ENCODE measurements around the gene CLMN.

The CLMN gene

DNA sequence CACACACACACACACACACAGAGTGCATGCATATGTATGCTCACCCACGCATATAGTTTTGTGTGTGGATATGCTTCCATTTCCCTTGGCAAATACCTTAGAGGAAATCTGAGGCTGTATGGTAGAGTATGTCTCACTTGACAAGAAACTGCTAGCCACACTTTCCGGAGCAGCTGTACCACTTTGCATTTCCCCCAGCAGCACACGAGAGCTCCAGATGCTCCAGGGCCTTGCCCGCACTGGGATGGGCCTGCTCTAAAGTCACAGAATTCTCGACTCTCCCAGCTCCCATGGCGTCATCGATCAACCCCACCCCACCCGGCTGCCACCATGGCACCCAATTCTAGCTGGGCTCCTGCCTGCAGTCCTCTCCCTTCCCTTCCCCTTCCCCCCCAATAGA is 21.9 kb downstream of the CLMN start:
- Histone ChIP-seq H3K9me3 (ENCODE audit: control insufficient read depth, low read depth, low read length) (no peaks in the 10 kb centered on the region), H3K9ac (ENCODE audit: low read length) (no peak overlapping the region), H3K27ac (ENCODE audit: low read length) (no peak overlapping the region), H3K4me1 (ENCODE audit: control insufficient read depth, low read depth, low read length) (no peaks in the 10 kb centered on the region), H3K36me3 (ENCODE audit: control insufficient read depth, low read depth, low read length) (no peaks in the 10 kb centered on the region), H3K4me3 (ENCODE audit: low read length) (no peak overlapping the region), H3K27me3 (ENCODE audit: control insufficient read depth, insufficient read depth, low read length) (no peaks in the 10 kb centered on the region)

DNA sequence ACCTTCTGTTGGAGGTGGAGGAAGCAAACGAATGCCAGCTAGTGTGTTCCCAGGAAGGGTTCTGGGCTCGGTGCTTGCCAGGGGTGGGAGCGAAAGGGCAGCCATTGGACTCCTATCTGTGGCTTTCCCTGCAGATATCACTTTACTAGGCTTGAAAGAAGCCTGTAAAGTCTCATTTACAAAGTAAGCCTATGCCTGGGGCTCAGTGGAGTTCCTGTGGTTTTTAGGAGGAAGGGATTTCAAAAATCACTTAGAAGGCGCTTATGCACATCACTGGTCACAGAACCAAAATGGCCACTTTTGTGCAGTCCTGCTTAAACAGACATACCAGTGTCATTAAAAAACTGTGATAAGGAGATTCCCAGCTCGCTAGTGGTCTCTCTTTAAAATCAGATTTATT is 22.7 kb downstream of the CLMN start:
- H3K4me1 ChIP-seq (ENCODE audit: control insufficient read depth, low read depth, low read length), result peaks cover 4% of the 10 kb centered on the region
- H3K9ac ChIP-seq (ENCODE audit: low read length), result no peak overlapping the region
- no peaks in the 10 kb centered on the region for H3K9me3 ChIP-seq (ENCODE audit: control insufficient read depth, low read depth, low read length)
- no peaks in the 10 kb centered on the region for H3K27me3 ChIP-seq (ENCODE audit: control insufficient read depth, insufficient read depth, low read length)
- H3K4me3 ChIP-seq (ENCODE audit: low read length), result no peak overlapping the region
- no peaks in the 10 kb centered on the region for H3K36me3 ChIP-seq (ENCODE audit: control insufficient read depth, low read depth, low read length)
- H3K27ac ChIP-seq (ENCODE audit: low read length), result no peak overlapping the region

DNA sequence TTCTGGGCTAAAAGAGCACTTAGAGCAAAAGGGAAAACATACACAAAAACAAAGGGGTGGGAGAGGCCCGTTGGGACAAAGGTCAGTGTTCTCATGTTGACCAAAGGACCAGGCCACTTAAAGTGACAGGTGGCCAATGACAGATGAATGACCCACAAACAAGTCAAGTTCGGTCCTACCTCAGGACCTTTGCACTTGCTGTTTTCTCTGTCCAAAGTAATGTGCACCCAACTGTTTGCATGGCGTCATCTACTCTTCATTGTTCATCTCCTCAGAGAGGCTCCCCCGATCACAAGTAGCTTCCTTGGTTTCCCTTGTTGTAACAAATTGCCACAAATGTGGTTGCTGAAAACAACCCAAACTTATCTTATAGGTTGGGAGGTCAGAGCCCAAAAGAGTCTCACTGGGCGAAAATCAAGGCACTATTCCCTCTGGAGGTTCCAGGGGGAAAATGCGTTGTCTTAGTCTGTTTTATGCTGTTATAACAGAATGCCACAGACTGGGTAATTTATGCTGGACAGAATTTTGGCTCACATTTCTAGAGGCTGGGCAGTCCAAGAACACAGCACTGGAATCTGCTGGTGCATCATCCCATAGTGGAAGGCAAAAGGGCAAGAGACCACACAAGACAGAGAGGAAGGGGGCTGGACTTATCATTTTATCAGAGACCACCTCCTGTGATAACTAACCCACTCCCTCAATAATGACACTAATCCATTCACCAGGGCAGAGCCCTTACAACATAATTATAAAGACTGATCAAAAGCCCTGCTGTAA is 23.9 kb downstream of the CLMN start:
- Histone ChIP-seq H3K9ac (ENCODE audit: low read length) (no peak overlapping the region), H3K9me3 (ENCODE audit: control insufficient read depth, low read depth, low read length) (no peaks in the 10 kb centered on the region), H3K36me3 (ENCODE audit: control insufficient read depth, low read depth, low read length) (no peaks in the 10 kb centered on the region), H3K27ac (ENCODE audit: low read length) (no peak overlapping the region), H3K27me3 (ENCODE audit: control insufficient read depth, insufficient read depth, low read length) (no peaks in the 10 kb centered on the region), H3K4me1 (ENCODE audit: control insufficient read depth, low read depth, low read length) (peaks cover 12% of the 10 kb centered on the region), H3K4me3 (ENCODE audit: low read length) (no peak overlapping the region)

DNA sequence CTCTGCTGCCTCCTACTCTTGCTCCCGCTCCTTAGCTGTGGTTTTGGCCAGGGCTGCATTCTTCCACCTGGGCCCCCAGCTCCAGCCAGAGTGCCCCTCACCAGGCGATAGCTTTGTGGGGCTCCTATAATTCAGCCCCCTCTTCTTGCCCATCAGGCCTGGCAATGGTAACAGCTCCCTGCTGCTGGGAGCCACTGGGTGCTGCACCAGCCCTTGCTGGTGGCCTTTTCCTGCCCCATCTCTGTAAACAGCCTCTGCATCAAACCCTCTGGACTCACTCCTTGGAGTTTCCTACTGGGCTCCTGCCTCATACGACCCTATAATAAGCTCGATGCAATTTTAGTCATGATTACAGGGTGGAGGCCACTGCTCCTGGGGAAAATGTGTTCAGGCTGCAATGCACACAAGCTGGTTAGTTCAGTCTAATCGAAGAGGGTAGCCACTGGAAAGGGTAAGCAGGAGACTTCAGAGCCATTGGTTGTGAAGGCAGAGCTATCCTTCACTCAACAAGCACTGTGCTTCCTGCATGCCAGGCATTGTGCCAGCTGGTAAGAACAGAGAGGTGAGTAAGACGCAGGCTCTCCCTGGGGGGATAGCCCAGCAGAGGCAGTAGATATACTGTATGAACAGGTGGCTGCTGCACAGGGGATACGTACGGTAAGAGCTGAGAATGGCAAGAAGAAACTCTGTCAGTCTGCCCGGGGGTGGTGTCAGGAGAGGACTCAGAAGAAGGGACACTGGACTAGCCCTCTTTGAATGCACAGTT is 24.7 kb downstream of the CLMN start:
- H3K27ac ChIP-seq (ENCODE audit: low read length), result no peak overlapping the region
- no peaks in the 10 kb centered on the region for H3K36me3 ChIP-seq (ENCODE audit: control insufficient read depth, low read depth, low read length)
- no peak overlapping the region for H3K9ac ChIP-seq (ENCODE audit: low read length)
- H3K9me3 ChIP-seq (ENCODE audit: control insufficient read depth, low read depth, low read length), result no peaks in the 10 kb centered on the region
- no peak overlapping the region for H3K4me3 ChIP-seq (ENCODE audit: low read length)
- peaks cover 12% of the 10 kb centered on the region for H3K4me1 ChIP-seq (ENCODE audit: control insufficient read depth, low read depth, low read length)
- H3K27me3 ChIP-seq (ENCODE audit: control insufficient read depth, insufficient read depth, low read length), result no peaks in the 10 kb centered on the region

DNA sequence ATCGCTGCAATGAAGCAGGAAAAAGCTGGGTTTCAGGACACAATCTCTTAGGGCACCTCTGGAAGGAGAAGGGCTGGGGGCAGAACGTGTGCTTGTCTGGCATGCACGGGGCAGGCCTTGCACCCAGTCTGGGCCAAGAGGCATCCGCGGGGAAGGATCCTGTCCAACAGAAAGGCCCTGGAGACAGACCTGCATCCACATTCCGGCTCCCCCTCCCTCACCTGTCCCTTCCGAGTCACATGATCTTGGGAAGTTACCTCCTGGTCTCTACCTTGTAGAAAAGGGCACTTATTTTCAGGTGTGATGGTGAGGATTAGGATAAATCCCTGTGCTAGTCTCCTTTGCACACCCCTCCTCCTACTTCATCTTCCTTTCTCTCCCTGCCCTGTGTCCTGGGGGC is 25.4 kb downstream of the CLMN start:
- Histone ChIP-seq H3K9ac (ENCODE audit: low read length) (no peak overlapping the region), H3K27ac (ENCODE audit: low read length) (no peak overlapping the region), H3K4me3 (ENCODE audit: low read length) (no peak overlapping the region), H3K4me1 (ENCODE audit: control insufficient read depth, low read depth, low read length) (peaks cover 12% of the 10 kb centered on the region), H3K9me3 (ENCODE audit: control insufficient read depth, low read depth, low read length) (no peaks in the 10 kb centered on the region), H3K27me3 (ENCODE audit: control insufficient read depth, insufficient read depth, low read length) (no peaks in the 10 kb centered on the region), H3K36me3 (ENCODE audit: control insufficient read depth, low read depth, low read length) (no peaks in the 10 kb centered on the region)

DNA sequence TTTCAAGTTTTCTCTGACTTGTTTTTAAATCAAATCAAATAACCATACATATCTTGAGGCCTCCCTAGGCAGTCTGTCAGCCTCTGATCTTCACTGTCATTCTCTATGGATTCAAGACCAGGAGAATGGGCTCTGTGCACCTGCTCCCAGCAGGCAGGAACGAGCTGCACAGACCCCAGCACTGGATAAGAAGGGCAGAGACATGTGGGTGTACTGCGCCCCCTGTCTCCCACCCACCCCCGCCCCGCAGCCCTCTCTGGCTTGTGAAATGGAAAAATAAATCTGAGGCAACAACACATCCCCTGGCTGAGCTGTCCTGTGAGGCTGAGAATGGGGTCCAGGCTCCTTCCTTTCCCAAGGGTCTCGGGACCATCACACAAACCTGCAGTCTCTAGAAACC is 26.3 kb downstream of the CLMN start:
- Histone ChIP-seq H3K27ac (ENCODE audit: low read length) (no peak overlapping the region), H3K4me1 (ENCODE audit: control insufficient read depth, low read depth, low read length) (peaks cover 12% of the 10 kb centered on the region)

DNA sequence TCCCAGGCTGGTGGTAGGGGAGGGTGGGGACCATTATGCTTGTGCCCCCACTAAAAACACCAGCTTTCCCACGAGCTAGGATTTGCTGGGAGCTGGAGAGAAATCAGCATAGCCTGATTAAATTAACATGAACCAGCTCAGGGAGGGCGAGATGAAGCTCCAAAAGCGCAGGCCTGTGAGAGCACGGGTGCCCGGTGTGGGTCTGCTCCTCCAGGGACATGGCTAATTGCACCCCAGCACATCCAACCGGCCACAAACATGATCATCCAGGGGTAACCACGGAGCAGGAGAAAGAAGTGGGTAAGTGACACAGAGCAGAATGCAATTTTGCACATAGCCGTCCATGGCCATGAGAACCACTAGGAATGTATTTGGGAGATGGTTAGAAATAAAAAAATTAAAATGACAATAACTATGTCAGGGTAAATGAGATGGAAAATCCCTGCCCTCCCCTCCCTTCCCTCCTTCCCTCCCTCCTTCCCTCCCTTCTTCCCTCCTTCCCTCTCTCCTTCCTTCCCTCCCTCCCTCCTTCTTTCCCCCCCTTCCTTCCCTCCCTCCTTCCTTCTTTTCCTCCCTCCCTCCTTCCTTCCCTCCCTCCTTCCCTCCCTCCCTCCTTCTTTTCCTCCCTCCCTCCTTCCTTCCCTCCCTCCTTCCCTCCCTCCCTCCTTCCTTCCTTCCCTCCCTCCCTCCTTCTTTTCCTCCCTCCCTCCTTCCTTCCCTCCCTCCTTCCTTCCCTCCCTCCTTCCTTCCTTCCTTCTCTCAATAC is 26.9 kb downstream of the CLMN start:
- Histone ChIP-seq H3K4me3 (ENCODE audit: low read length) (no peak overlapping the region), H3K4me1 (ENCODE audit: control insufficient read depth, low read depth, low read length) (peaks cover 12% of the 10 kb centered on the region), H3K36me3 (ENCODE audit: control insufficient read depth, low read depth, low read length) (no peaks in the 10 kb centered on the region), H3K27me3 (ENCODE audit: control insufficient read depth, insufficient read depth, low read length) (no peaks in the 10 kb centered on the region), H3K9me3 (ENCODE audit: control insufficient read depth, low read depth, low read length) (no peaks in the 10 kb centered on the region), H3K27ac (ENCODE audit: low read length) (no peak overlapping the region), H3K9ac (ENCODE audit: low read length) (no peak overlapping the region)

More for the DNA sequence above, 26.3 kb downstream of the CLMN start:
- H3K9me3 ChIP-seq (ENCODE audit: control insufficient read depth, low read depth, low read length), result no peaks in the 10 kb centered on the region
- H3K9ac ChIP-seq (ENCODE audit: low read length), result no peak overlapping the region
- no peaks in the 10 kb centered on the region for H3K36me3 ChIP-seq (ENCODE audit: control insufficient read depth, low read depth, low read length)
- no peaks in the 10 kb centered on the region for H3K27me3 ChIP-seq (ENCODE audit: control insufficient read depth, insufficient read depth, low read length)
- no peak overlapping the region for H3K4me3 ChIP-seq (ENCODE audit: low read length)

DNA sequence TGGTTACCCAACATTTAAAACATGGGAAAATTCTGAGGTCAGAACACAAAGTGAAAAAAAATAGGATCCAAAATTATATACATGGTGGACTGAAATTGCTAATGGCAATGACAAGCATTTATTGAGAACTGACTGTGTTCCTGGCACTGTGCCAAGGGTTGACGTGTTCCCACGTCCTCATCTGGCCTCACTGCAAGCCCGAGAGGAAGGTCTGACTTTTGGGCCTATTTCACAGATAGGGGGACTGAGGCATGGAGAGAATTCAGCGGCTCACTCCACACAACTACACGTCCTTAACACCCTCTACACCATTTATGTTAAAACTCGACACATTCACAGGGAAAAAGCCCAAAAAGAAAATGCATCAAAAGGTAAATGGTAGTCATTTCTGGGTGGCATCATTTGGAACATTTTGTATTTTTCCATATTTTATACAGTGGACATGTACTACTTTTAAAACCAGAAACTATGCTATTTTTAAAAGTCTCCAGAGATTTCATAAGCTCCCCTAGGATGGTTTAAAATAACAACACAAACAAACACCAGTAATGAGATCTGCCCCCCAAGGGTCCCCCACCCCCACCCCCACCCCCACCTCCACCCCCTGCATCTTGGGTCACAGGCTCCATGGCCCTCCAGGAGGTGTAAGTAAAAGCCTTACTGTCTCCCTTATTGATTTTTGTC is 27.7 kb downstream of the CLMN start:
- H3K36me3 ChIP-seq (ENCODE audit: control insufficient read depth, low read depth, low read length), result no peaks in the 10 kb centered on the region
- H3K4me1 ChIP-seq (ENCODE audit: control insufficient read depth, low read depth, low read length), result peaks cover 12% of the 10 kb centered on the region
- no peak overlapping the region for H3K4me3 ChIP-seq (ENCODE audit: low read length)
- no peaks in the 10 kb centered on the region for H3K9me3 ChIP-seq (ENCODE audit: control insufficient read depth, low read depth, low read length)
- H3K9ac ChIP-seq (ENCODE audit: low read length), result no peak overlapping the region
- no peak overlapping the region for H3K27ac ChIP-seq (ENCODE audit: low read length)
- H3K27me3 ChIP-seq (ENCODE audit: control insufficient read depth, insufficient read depth, low read length), result no peaks in the 10 kb centered on the region

DNA sequence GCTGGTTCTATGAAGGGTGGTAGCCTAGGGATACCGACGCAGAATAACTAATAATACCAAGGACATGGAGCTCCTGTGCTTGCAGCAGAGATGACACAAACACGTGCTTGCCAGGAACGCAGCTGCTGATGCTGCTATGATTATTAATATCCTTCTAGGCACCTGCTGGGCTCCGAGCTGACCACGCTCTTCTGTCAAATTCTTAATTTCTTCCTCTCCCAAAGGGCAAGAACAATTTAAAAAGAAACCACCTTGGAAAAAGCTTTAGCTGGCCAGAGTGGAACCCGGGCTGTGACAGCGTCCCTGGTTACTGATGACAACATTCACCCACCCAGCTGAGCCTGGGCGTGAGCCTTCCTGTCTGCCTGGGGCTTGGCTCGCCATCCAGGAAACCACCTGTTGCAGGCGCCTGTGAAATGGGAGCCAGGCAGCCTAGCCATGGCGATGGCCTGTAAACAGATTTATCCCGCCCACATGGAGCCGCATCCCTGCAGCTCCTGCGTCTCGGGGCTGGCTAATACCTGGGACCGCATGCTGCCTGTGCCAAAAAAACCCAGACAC is 28.8 kb downstream of the CLMN start:
- no peak overlapping the region for H3K27ac ChIP-seq (ENCODE audit: low read length)
- H3K4me1 ChIP-seq (ENCODE audit: control insufficient read depth, low read depth, low read length), result peaks cover 12% of the 10 kb centered on the region
- H3K9ac ChIP-seq (ENCODE audit: low read length), result no peak overlapping the region
- no peaks in the 10 kb centered on the region for H3K27me3 ChIP-seq (ENCODE audit: control insufficient read depth, insufficient read depth, low read length)
- H3K36me3 ChIP-seq (ENCODE audit: control insufficient read depth, low read depth, low read length), result no peaks in the 10 kb centered on the region
- no peak overlapping the region for H3K4me3 ChIP-seq (ENCODE audit: low read length)
- no peaks in the 10 kb centered on the region for H3K9me3 ChIP-seq (ENCODE audit: control insufficient read depth, low read depth, low read length)

DNA sequence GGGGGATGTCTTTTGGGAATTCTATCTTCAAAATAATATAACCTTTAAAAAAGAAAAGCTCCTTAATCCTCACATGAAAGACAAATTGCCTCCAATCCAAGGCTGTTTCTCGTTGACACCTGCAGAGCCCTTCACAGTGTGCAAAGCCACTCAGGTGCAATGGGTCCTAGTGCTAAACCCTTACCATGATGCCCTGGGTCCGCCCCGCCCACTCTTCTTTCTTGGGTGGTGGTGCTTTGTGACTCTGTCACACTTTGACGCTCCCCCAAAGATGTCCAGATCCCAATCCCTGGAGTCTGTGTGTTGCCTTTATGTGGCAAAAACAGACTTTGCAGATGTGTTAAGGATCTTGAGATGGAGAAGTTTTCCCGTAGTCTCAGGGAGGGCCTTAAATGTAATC is 29.7 kb downstream of the CLMN start:
- Histone ChIP-seq H3K9ac (ENCODE audit: low read length) (no peak overlapping the region), H3K27me3 (ENCODE audit: control insufficient read depth, insufficient read depth, low read length) (no peaks in the 10 kb centered on the region), H3K4me3 (ENCODE audit: low read length) (no peak overlapping the region), H3K36me3 (ENCODE audit: control insufficient read depth, low read depth, low read length) (no peaks in the 10 kb centered on the region), H3K9me3 (ENCODE audit: control insufficient read depth, low read depth, low read length) (no peaks in the 10 kb centered on the region), H3K27ac (ENCODE audit: low read length) (no peak overlapping the region), H3K4me1 (ENCODE audit: control insufficient read depth, low read depth, low read length) (peaks cover 12% of the 10 kb centered on the region)

Data from iPS-18a (cell line).